HG03095 (cell line): Measurements from ENCODE around the gene PLEKHG2.

ENCODE experiments used
- ATAC-seq: cut with Tn5 transposase; IDR thresholded peaks from one replicate; pipeline ENCODE4 v1.9.1; 2021; ENCODE audit warnings: moderate library complexity; ENCODE audit not compliant: unreplicated experiment

Gene PLEKHG2

GRCh38 chr19:39415111-39416046, 2.9 kb downstream of the PLEKHG2 start:
- ATAC-seq: no peak

DNA sequence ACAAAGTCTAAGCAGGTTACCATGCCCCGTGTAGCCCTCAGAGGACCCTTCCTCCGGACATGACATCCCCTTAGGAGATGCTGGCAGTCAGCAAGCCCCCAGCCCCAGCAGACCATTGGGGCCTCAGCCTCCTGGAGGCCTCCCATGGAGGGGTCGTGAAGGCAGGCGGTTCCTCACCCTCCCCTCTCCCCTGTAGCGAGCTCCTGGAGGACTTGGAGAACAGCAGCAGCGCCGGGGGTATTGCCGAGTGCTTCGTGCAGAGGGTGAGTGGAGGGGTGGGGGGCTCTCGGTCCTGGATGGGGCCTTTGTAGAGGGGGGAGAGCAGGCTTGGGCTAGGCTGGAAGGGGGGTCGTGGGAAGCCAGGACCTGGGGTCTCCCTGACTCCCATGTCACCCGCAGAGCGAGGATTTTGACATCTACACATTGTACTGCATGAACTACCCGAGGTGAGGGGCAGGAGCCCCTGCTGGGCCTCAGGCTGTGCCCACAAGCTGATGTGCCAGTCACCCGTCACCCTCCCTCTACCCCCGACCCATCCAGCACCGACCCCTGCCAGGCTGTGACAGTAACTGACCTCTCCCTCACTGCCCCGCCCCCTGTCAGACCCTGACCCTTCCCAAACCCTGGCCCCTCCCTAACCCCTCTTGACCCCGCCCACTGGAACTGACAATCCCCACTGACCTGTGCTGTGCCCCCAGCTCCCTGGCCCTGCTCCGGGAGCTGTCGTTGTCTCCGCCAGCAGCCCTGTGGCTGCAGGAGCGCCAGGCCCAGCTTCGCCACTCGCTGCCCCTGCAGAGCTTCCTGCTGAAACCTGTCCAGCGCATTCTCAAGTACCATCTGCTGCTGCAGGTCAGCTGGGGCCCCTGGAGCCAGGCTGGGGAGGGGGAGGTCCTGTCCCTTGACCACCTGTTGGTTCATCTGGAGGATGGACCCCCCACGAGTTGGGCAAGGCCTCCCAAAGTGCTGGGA, 4.0 kb downstream of the PLEKHG2 start:
- ATAC-seq: no peak

GRCh38 chr19:39417463-39418181, 5.2 kb downstream of the PLEKHG2 start:
- ATAC-seq: no peak

GRCh38 chr19:39419003-39419402, 6.5 kb downstream of the PLEKHG2 start:
- no peak for ATAC-seq

DNA sequence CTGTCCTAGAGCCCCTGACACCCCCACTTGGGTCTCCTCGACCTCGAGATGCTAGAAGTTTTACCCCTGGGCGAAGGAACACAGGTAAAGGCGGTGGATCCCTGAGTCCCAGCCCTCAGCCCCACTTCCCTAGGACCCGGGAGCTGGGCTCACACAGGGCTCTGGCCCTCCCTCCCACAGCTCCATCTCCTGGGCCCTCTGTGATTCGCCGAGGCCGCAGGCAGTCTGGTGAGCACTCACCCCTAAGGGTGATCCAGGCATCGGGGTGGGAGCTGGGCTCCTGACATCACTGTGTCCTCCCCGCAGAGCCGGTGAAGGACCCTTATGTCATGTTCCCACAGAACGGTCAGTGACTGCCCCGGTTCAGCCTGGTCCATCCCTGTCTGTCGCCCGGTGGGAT, 8.3 kb downstream of the PLEKHG2 start:
- no peak for ATAC-seq

- ATAC-seq: no peak
Measured at GRCh38 chr19:39422020-39422419, 9.6 kb downstream of the PLEKHG2 start.

- ATAC-seq: no peak
Measured at GRCh38 chr19:39423258-39424086, 11.0 kb downstream of the PLEKHG2 start.

GRCh38 chr19:39424934-39425333, 12.5 kb downstream of the PLEKHG2 start:
- no peak for ATAC-seq

GRCh38 chr19:39425744-39426143, 13.3 kb downstream of the PLEKHG2 start:
- no peak for ATAC-seq

GRCh38 chr19:39426170-39426569, 13.7 kb downstream of the PLEKHG2 start:
- no peak for ATAC-seq

GRCh38 chr19:39427707-39428106, 15.2 kb downstream of the PLEKHG2 start:
- no peak for ATAC-seq

- ATAC-seq: no peak
Measured at GRCh38 chr19:39428283-39429112, 16.0 kb downstream of the PLEKHG2 start.

- ATAC-seq: no peak
Measured at GRCh38 chr19:39430675-39431593, 18.5 kb downstream of the PLEKHG2 start.

GRCh38 chr19:39432677-39433025, 20.2 kb downstream of the PLEKHG2 start:
- ATAC-seq: no peak

DNA sequence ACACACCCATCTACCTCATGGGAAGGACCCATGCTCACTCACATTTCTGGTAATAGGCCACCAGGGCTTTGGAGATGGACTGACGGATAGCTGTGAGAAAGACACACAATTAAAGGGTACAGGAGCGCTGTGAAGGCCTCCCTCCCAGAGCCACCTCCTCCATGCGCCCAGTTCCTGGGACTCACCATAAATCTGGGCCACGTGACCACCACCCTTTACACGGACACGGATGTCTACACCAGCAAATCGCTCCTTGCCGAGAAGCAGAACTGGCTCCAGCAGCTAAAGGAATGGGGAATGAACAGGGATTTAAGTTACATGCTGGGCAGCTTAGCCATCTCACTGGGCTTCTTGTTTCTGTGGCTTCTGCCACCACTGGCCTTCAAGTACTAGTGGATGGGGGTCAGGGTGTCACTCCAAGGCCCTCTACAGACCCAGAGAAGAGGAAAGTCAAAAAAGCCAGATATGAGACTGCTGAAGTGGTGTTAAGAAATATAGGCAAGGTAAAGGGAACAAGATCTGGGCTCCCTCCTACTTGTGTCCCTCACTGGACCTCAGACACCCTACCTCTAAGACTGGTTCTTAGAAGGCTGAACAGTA, 21.1 kb downstream of the PLEKHG2 start:
- ATAC-seq: no peak

DNA sequence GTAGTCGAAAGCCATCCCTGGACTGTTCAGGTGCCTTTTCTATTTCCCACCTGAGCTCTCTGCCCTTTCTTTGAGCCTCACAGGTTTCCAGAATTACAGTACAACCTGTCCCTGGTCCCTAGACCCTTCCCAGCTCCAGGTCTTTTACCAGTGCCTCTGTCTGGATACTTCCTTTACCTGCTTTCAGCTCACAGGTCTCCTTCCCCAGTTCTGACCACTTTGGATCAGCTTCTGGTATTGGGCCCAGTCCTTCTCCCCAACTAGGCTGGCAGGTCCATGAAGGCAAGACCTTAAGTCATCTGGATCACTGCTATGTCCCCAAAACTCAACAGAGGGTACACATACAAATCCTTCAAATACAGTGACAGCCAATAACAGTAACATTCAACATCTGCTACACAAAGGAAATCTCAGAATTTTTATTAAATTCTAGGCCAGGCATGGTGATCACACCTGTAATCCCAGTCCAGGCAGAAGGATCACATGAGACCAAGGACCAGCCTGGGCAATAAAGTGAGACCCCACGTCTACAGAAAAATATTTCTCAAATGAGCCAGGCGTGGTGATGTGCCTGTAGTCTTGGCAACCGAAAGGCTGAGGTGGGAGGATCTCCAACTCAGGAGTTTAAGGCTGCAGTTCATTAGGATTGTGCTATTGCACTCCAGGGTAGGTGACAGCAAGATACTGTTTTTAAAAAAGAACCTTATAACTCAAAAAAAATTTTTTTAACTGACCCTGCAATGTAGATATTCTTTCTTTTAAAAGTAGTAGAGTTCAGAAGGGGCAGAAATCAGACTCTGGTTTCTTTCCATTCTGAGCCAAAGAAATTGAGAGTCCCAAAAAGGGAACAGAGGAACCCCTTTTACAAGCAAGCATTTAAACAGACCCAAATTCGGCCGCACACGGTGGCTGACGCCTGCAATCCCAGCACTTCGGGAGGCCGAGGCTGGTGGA, 21.9 kb downstream of the PLEKHG2 start:
- no peak for ATAC-seq
